HPDE6-E6E7 (cell line): ENCODE results near the gene GSTT2B.
"Not testable (repeated sequence)": the region's sequence is repeated elsewhere in the genome, so short reads cannot be mapped to it uniquely, and the experiment has no call there.

ENCODE experiments used
- DNase-seq: peaks from one replicate; pipeline ENCODE4 v3.0.0; 2011; ENCODE audit warnings: missing footprints; ENCODE audit errors: extremely low spot score

The GSTT2B gene

GRCh38 chr22:23961084-23961771 lies at the start of gene GSTT2B:
Gene GSTT2B, minus strand, starts transcription at chr22:23961195. Its CDS starts 64 bp downstream, at chr22:23961131.
- not testable (repeated sequence) for DNase-seq

DNA sequence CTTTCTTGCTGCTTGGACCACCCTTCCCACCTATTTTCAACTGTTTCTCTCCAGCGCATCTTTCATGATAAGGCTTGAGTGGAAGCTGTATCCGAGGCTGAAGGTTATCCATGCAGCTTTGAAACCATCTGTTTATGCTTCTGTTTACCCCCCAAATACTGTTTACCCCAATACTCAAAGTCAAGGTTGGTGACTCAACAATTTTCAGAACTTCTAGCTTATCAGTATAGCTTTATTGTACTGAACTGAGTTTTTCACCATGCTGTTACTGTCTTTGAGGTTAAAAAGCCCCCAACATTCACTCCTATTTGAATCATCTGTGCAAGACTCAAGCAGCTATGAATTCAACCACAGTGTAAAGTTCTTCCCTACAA lies 49.0 kb upstream of the GSTT2B start:
- DNase-seq, result no peak

GRCh38 chr22:24009227-24010017 lies 48.4 kb upstream of the GSTT2B start:
- DNase-seq, result no peak

- DNase-seq, result no peak
These were observed 47.6 kb upstream of the GSTT2B start for GRCh38 chr22:24008381-24009226.

GRCh38 chr22:24008022-24008283 lies 47.0 kb upstream of the GSTT2B start:
- no peak for DNase-seq

DNA sequence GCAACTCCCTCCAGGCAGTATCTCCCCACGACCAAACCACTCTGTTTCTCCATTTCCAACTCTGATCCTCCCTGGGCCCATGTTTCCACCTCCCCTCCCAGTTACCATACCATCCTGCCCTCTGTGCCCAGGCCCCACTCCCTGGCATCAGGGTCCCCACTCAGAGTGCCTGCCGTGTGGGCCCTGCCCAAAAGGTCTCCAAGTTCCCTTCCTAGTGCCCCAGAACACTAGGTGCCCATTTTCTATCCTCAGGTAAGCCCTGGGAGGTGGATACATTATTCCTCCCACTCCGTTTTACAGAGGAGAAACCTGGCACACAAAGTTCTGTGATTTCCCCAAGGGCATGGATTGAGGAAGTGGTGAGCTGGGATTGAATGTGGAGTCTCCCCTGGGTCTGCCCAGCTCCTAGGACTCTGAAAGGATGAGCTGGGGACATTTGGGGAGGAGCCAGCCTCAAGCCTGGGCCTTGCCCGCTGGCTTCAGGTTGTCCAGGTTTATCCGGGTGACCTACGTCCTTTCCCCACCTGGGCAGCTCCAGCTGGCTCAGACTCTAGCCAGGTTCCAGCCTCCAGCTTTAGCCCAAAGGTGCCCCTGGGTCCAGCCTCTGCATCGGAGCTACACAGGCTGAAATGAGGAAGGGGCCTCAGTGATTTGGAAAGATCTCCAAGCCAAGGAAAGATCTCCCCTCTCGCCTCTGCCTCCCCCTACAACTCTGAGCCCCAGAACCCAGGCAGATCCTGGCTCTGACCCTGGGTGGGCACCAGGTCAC lies 46.4 kb upstream of the GSTT2B start:
- no peak for DNase-seq

GRCh38 chr22:24006914-24007214 lies 45.9 kb upstream of the GSTT2B start:
- no peak for DNase-seq

- DNase-seq, result no peak
These were observed 45.4 kb upstream of the GSTT2B start for GRCh38 chr22:24006207-24006913.

DNA sequence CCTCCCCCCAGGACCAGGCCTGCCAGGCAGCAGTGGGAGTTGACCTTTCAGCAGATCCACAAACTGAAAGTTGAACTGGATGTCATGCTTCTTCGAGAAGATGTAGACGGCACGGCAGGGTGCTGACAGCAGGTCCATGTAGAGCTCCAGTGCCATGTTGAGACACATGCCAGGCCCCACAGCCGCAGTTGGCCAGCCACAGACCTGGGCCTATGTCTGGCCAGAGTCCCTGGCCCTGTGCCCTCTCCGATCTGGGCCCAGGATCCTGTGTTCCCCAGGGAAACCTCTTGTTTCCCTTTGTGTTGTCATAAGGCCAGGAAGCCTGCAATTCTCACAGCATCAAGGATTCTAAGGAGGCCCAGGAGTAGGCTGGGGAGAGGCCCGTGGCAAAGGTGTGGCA lies 44.2 kb upstream of the GSTT2B start, which contains the start of gene GSTT4:
Gene GSTT4, minus strand, starts transcription at position 253 of the 400 bp plus-strand sequence. Its CDS starts 97 bp downstream, at position 156.
- DNase-seq, result no peak

DNA sequence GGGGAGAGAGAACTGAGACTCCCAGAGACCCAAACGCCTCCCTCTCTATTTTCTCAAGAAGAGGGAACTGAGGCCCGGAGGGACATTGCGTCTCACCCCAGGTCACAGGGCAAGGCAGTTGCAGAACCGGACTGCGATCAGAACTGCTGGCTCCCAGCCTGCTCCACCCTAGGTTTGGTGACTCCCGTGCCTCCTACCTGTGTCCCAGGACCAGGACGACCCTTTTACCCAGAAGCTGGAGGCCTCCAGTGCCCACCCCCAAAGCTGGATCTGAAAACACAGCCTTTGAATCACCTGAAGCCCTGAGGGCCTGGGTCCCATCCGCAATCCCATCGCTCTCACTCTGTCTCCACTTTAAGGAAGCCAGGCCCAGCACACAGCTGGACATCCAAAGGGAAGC lies 42.9 kb upstream of the GSTT2B start:
- DNase-seq, result no peak

DNA sequence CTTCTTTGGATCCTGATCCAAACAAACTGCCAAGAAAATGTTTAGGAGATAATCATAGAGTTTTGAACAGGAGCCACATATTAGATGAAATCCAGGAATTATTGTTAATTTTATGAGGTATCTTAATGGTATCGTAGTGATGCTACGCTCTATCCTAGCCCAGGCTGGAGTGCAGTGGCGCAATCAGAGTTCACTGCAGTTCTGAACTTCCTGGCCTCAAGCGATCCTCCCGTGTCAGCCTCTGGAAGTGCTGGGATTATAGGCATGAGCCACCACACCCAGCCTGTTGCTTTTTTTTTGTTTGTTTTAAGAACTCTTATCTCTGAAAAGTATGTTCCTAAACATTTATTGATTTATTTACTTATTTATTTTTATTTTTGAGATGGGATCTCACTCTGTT lies 41.9 kb upstream of the GSTT2B start:
- no peak for DNase-seq

GRCh38 chr22:24002272-24002671 lies 41.3 kb upstream of the GSTT2B start:
- DNase-seq, result no peak

DNA sequence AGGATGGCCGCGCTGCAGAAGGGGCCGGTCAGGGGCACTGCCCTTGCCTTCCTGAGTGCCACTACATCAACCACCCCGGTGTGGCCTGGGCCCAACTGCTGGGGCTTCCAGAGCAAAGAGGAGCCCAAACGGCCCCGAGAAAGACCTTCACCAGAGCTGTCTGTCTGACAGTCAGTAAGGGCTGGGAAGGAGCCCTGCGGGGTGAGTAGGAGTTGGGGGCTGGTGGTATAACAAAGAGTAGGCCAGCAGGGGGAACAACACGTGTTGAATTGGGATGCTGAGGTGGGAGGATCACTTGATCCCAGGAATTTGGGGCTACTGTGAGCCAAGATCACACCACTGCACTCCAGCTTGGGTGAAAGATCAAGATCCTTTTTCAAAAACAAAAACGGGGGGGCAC lies 40.3 kb upstream of the GSTT2B start:
- DNase-seq, result no peak

DNA sequence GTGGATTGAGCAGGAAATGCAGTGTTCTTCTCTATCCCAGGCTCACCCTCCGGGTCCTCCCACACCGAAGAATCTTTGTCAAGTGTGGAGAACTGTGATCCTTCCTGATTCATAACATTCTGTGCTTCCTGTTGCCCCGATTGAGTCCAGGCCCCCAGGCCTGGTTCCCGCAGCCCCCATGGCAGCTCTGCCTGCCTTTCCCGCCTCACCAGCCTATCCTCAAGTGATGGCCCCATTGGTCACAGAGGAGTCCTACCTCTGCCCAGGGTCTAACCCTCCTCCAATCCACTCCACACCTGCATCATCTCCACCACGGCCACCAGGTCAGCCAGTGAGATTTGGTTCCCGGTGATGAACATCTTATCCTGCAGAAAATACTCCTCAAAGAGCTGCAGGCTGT lies 38.8 kb upstream of the GSTT2B start:
- not testable (repeated sequence) for DNase-seq

DNA sequence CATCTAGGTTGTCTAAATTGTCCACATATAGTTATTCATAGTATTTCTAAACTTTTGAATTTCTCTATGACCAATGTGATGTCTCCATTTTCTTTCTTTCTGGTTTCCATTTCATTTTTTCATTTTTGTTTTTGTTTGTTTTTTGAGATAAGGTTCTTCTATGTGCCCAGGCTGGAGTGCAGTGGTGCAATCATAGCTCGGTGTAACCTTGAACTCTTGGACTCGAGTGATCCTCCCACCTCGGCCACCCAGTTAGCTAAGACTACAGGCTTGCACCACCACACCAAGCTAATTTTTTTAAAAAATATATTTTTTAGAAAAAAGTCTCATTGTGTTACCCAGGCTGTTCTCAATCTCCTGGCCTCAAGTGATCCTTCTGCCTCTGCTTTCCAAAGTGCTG lies 36.1 kb upstream of the GSTT2B start:
- DNase-seq, result no peak

DNA sequence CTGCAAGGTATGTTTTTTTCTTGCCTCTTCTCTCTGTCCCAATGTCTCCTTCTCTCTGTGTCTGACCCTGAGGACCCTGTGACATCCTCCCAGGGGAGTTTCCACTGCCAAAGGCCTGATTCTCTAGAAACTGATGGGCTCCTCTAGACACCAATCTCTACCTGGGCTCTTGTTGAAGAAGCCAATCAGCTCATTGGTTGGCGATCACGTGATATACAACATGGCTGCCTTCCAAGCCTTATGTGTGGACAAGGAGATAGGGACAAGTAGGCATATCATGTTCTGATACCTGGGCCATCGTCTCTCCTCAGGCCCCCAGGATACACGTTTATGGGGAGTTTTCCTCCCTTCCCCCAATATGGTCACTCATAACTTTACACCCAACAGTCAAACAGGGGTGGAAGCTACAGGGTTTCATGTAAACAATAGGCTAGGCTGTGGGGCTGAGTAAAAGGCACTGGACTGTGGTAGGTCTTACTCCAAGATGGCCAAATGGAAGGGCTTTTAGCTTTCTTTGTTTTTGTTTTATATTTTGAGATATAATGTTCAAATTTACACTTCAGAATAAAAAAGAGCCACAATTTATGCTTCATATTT lies 32.7 kb upstream of the GSTT2B start:
- DNase-seq, result not testable (repeated sequence)

DNA sequence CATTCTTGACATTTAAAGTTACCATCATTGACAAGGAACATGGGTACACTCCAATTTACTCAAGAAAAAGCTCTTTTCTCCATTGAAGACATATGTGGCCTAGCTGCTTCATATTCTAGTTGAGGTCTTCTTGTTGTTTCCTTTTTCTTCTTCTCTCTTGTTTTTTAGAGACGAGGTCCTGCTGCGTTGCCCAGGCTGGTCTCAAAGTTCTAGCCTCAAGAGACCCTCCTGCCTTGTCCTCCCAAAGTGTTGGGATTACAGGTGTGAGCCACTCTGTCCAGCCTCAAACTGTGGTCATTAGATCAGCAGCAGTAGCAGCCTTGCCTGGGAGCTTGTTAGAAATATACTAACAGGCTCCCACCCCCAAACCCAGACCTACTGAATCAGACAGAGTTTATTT lies 32.1 kb upstream of the GSTT2B start:
- not testable (repeated sequence) for DNase-seq

GRCh38 chr22:23989583-23990244 lies 28.7 kb upstream of the GSTT2B start:
- not testable (repeated sequence) for DNase-seq

DNA sequence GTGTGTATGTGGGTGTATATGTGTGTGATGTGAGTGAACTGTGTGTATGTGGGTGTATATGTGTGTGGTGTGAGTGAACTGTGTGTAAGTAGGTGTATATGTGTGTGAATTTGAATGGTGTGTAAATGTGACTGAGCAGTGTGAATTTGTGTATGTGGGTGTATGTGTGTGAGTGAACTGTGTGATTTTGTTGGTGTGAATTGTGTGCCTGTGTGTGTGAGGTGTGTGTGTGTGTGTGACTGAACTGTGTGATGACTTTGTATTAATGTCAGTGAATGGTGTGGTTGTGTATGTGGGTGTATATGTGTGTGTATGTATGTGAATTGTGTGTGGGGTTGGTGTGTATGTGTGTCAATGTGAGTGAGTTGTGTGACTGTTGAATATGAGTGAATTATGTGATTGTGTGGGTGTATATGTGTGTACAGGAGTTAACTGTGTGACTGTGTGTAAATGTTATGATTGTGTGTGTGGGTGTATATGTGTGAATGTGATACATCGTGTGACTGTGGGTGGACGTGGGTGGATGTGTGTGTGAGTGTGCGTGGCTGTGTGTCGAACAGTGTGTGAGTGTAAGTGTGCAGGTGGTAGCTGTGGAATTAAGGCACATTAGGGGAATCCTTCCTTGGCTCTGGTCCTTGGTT lies 25.7 kb upstream of the GSTT2B start:
- DNase-seq, result not testable (repeated sequence)

GRCh38 chr22:23986089-23986488 lies 25.1 kb upstream of the GSTT2B start:
- DNase-seq, result not testable (repeated sequence)
